K562 (cell line): ENCODE results near the gene SPHK1. TPM values are rescaled to one million over a fixed set of nuclear protein-coding genes. Genes with fewer than 3 reads are reported as not detected.

Experiments
- ARID3A ChIP-seq: IDR thresholded peaks from 2 replicates; pipeline ENCODE4 v1.6.1; 2012; ENCODE audit warnings: low read depth, low read length, improper control_type of control experiment, borderline replicate concordance
- BDP1 ChIP-seq: IDR thresholded peaks from 3 replicates; pipeline ENCODE4 v1.6.1; 2011; ENCODE audit not compliant: insufficient read length, insufficient read depth
- CHD1 ChIP-seq: fragments of 200-600 bp; sonication (generic); IDR thresholded peaks from one replicate; pipeline ENCODE4 v1.6.1; 2012; ENCODE audit warnings: mild to moderate bottlenecking, moderate library complexity, low read length, inconsistent platforms
- CREB5 ChIP-seq: fragments of 250-450 bp; sonication (Bioruptor Pico); IDR thresholded peaks from 2 replicates; pipeline ENCODE4 v1.5.0; 2020; ENCODE audit warnings: mild to moderate bottlenecking
- ETV5 ChIP-seq: sonication (generic); formaldehyde crosslinking; IDR thresholded peaks from 2 replicates; pipeline ENCODE4 v1.4.0; 2020; ENCODE audit warnings: low read depth, mild to moderate bottlenecking, missing genetic modification reagents
- GATAD2B ChIP-seq: fragments of 450-650 bp; IDR thresholded peaks from 2 replicates; pipeline ENCODE4 v1.6.1; 2017; ENCODE audit warnings: mild to moderate bottlenecking, borderline replicate concordance
- GMEB1 ChIP-seq: fragments of 250-450 bp; sonication (Bioruptor Pico); IDR thresholded peaks from 2 replicates; pipeline ENCODE4 v1.4.0; 2020; ENCODE audit warnings: mild to moderate bottlenecking
- GTF3C2 ChIP-seq: IDR thresholded peaks from 3 replicates; pipeline ENCODE4 v1.6.1; 2011; ENCODE audit warnings: borderline replicate concordance, mild to moderate bottlenecking, moderate library complexity; ENCODE audit not compliant: insufficient read length; ENCODE audit errors: extremely low read depth
- KDM5B ChIP-seq: fragments of 200-600 bp; sonication (generic); IDR thresholded peaks from 2 replicates; pipeline ENCODE4 v1.6.1; 2012; ENCODE audit warnings: low read depth, mild to moderate bottlenecking, moderate library complexity, low read length, control low read depth, inconsistent platforms; ENCODE audit not compliant: insufficient replicate concordance
- PHB2 ChIP-seq: fragments of 450-650 bp; IDR thresholded peaks from 2 replicates; pipeline ENCODE4 v1.6.1; 2017; ENCODE audit warnings: low read depth
- RBM34 ChIP-seq: fragments of 200-400 bp; formaldehyde crosslinking; IDR thresholded peaks from 2 replicates; pipeline ENCODE4 v1.6.1; 2018; ENCODE audit warnings: low read length, borderline replicate concordance; ENCODE audit not compliant: insufficient read depth
- RFX7 ChIP-seq: fragments of 250-450 bp; sonication (Bioruptor Pico); IDR thresholded peaks from 2 replicates; pipeline ENCODE4 v1.5.1; 2021; ENCODE audit warnings: mild to moderate bottlenecking
- TAL1 ChIP-seq: fragments of 450-650 bp; IDR thresholded peaks from 2 replicates; pipeline ENCODE4 v1.6.1; 2016; ENCODE audit warnings: mild to moderate bottlenecking
- TGIF2 ChIP-seq: sonication (generic); formaldehyde crosslinking; IDR thresholded peaks from 2 replicates; pipeline ENCODE4 v1.8.1; 2022; ENCODE audit warnings: mild to moderate bottlenecking, missing genetic modification reagents, moderate library complexity
- VEZF1 ChIP-seq: fragments of 200-800 bp; sonication (Bioruptor generic); IDR thresholded peaks from 2 replicates; pipeline ENCODE4 v1.6.1; 2017; ENCODE audit warnings: missing genetic modification characterization, missing compliant biosample characterization
- ZFX ChIP-seq: sonication (generic); formaldehyde crosslinking; IDR thresholded peaks from 2 replicates; pipeline ENCODE4 v1.8.0; 2022; ENCODE audit warnings: mild to moderate bottlenecking, missing genetic modification reagents, moderate library complexity
- ZNF232 ChIP-seq: sonication (generic); formaldehyde crosslinking; IDR thresholded peaks from 2 replicates; pipeline ENCODE4 v1.8.0; 2022; ENCODE audit warnings: mild to moderate bottlenecking, missing genetic modification reagents
- ZNF282 ChIP-seq: sonication (generic); formaldehyde crosslinking; IDR thresholded peaks from 2 replicates; pipeline ENCODE4 v1.8.1; 2023; ENCODE audit warnings: missing genetic modification reagents
- polyA plus RNA-seq, 8 experiments: library from polyadenylated mRNA; depleted of rRNA in 4 of 8; stranded (reverse) in 5 of 8; unstranded in 3 of 8; fragments of >200 nt; fragmentation: Nextera tagmentation in 2 of 8; fragmentation: Illumina TruSeq in 1 of 8; extraction: Ambion mirVana in 2 of 8; extraction: Trizol in 1 of 8; gene quantifications; 2 replicates each; pipeline versions ENCODE4 v1.2.1 to v1.2.3, GENCODE V29; 2011 to 2014; ENCODE audit warnings: inconsistent platforms in 1 of 8, missing spikeins in 1 of 8
- total RNA-seq, 7 experiments: library from RNA; depleted of rRNA in 6 of 7; stranded (reverse); fragments of >200 nt in 6 of 7; fragmentation: Illumina TruSeq in 2 of 7; extraction: Trizol in 2 of 7; gene quantifications; 2 replicates each; pipeline versions ENCODE4 v1.2.1 to v1.2.3, GENCODE V29; 2011 to 2021; ENCODE audit warnings: low replicate concordance in 1 of 7

SPHK1 gene
- total and polyA plus RNA-seq, 9 of the 15 experiments (the other 6 are each of a cell fraction or from before 2014, with no cell fraction given), result 0.21 to 60.3 (median 14.5) TPM

- no peak for TF ChIP-seq BDP1
- peak; percentile 34 for TF ChIP-seq CHD1
- no peak for TF ChIP-seq ETV5
- no peak for TF ChIP-seq ARID3A
- TF ChIP-seq ZFX (CRISPR knock-in tag), result peak; percentile 72
- TF ChIP-seq TGIF2 (CRISPR knock-in tag), result peak; percentile 36; the same call in 1 of the 2 replicates
- no peak for TF ChIP-seq RFX7 (CRISPR knock-in tag)
- no peak for TF ChIP-seq GTF3C2
- no peak for TF ChIP-seq PHB2
- no peak for TF ChIP-seq CREB5 (CRISPR knock-in tag)
- TF ChIP-seq GATAD2B, result peak; percentile 89
- TF ChIP-seq KDM5B, result no peak
- TF ChIP-seq ZNF232 (CRISPR knock-in tag), result no peak
- TF ChIP-seq TAL1, result no peak
- TF ChIP-seq GMEB1, result 0 out of 2 replicates have a peak, but pooled peaks have one; percentile 8
- peak; percentile 19 for TF ChIP-seq VEZF1 (CRISPR knock-in tag)
- TF ChIP-seq RBM34, result 0 out of 2 replicates have a peak, but pooled peaks have one; percentile 28
- 0 out of 2 replicates have a peak, but pooled peaks have one; percentile 70 for TF ChIP-seq ZNF282
These were observed at the start of gene SPHK1 (continued) for GRCh38 chr17:76384222-76384986.
